Measurements from ENCODE around the gene HIVEP3. TPM values are rescaled to one million over a fixed set of nuclear protein-coding genes. Genes with fewer than 3 reads are reported as not detected.

Gene HIVEP3
- total RNA-seq, 1 experiment from 2014 or later, result 1.2 TPM

GRCh38 chr1:41475859-41476567 lies 442.7 kb downstream of the HIVEP3 start:
- TF ChIP-seq, protein P1, sequence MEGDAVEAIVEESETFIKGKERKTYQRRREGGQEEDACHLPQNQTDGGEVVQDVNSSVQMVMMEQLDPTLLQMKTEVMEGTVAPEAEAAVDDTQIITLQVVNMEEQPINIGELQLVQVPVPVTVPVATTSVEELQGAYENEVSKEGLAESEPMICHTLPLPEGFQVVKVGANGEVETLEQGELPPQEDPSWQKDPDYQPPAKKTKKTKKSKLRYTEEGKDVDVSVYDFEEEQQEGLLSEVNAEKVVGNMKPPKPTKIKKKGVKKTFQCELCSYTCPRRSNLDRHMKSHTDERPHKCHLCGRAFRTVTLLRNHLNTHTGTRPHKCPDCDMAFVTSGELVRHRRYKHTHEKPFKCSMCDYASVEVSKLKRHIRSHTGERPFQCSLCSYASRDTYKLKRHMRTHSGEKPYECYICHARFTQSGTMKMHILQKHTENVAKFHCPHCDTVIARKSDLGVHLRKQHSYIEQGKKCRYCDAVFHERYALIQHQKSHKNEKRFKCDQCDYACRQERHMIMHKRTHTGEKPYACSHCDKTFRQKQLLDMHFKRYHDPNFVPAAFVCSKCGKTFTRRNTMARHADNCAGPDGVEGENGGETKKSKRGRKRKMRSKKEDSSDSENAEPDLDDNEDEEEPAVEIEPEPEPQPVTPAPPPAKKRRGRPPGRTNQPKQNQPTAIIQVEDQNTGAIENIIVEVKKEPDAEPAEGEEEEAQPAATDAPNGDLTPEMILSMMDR (IDR thresholded peaks at IDR 0.05; ENCODE audit: unreplicated experiment), result no peak
- ChIA-PET CTCF (interaction anchor here (0.6 to 3.7 kb wide), 12 partner anchors 9 to 1214 kb away, joined by 3 to 16 read pairs (median 4); no protein-coding TSS in a partner anchor), POLR2A (interaction anchor here (0.6 to 2.9 kb wide), 10 partner anchors 8 to 690 kb away, joined by 3 to 12 read pairs (median 4); partner anchors contain the start of gene EDN2)
- no peak for DNase-seq (ENCODE audit: unreplicated experiment)
- Mint-ChIP-seq H3K27me3 (ENCODE audit: insufficient read depth, unreplicated experiment) (no peaks in the 10 kb centered on the region), H3K4me3 (ENCODE audit: unreplicated experiment) (peak overlapping the region; percentile 21), H3K9me3 (ENCODE audit: unreplicated experiment) (no peaks in the 10 kb centered on the region), H3K4me1 (ENCODE audit: insufficient read depth, unreplicated experiment) (peaks cover 31% of the 10 kb centered on the region), H3K36me3 (ENCODE audit: insufficient read depth, unreplicated experiment) (no peaks in the 10 kb centered on the region), H3K27ac (ENCODE audit: low read depth, unreplicated experiment) (peak overlapping the region; percentile 51)
- intact Hi-C loops (cut with micrococcal nuclease), result no loop called here
- no TSS peak for BruUV-seq (replicated peaks)

DNA sequence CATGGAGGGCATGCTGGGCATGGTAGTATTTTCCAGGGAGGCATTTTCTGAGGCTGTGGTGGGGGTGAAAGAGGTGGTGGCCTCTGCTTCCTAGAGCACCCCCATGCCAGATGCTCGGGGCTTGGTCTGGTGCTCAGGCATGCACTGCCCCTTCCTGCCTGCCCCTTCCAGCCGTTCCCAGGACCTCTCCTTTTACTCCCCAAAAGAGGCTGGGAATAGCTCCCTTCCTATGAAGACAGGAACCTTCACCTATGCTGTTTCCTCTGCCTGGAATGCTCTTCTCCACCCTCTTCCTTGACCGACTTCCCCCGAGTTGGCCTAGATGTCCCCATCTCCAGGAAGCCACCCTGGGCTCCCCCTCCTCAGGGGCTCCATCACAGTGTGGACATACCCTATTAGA lies 443.4 kb downstream of the HIVEP3 start:
- Mint-ChIP-seq H3K36me3 (ENCODE audit: insufficient read depth, unreplicated experiment) (no peaks in the 10 kb centered on the region), H3K9me3 (ENCODE audit: unreplicated experiment) (no peaks in the 10 kb centered on the region), H3K4me3 (ENCODE audit: unreplicated experiment) (peak overlapping the region; percentile 21), H3K27me3 (ENCODE audit: insufficient read depth, unreplicated experiment) (no peaks in the 10 kb centered on the region), H3K27ac (ENCODE audit: low read depth, unreplicated experiment) (peak overlapping the region; percentile 51), H3K4me1 (ENCODE audit: insufficient read depth, unreplicated experiment) (peaks cover 31% of the 10 kb centered on the region)
- no TSS peak for BruUV-seq (replicated peaks)
- TF ChIP-seq, protein P1 (IDR thresholded peaks at IDR 0.05; ENCODE audit: unreplicated experiment), result no peak
- ChIA-PET POLR2A (interaction anchor here (0.8 to 2.9 kb wide), 7 partner anchors 9 to 23 kb away, joined by 3 to 12 read pairs (median 4); partner anchors contain the start of gene EDN2), CTCF (interaction anchor here (0.5 to 3.7 kb wide), 9 partner anchors 9 to 1215 kb away, joined by 3 to 16 read pairs (median 5); partner anchors contain the start of gene EDN2)
- intact Hi-C loops (cut with micrococcal nuclease), result no loop called here
- no peak for DNase-seq (ENCODE audit: unreplicated experiment)

DNA sequence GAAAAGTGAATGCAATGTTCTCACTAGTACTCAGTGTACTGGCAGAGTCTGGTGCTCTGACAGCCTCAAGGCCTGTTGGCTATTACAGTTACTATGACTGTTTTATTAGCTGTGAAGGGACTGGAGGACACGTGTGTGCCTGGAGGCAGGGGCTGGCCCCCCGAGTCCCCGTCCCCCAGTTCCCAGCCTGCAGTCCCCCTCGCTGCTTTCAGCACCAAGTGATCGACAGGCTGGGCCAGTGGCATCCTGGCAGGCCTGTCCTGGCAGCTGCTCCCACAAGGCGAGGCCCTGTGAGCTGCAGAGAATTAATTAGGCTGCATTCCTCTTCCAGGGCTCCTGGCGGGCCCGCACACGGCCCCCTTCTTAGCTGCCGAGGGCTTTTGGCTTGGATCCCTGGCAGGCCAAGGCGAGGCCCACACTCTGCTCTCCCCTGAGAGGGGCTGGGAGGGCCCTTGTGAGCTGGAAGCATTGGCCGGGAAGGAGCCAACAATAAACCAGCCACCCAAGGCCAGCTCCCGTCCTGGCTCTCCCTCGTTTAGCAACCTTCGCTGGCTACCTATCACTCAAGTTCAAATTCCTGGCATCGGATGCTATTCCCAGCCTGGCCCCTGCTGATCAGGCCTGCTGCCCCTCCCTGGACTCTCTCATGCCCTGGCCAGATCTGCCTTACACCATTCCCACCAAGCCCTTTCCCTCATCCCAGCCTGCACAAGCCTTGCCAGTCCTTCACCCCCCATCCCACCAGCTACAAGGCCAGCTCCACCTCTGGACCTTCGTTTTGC lies 444.0 kb downstream of the HIVEP3 start:
- ChIA-PET POLR2A (interaction anchor here (0.7 to 2.9 kb wide), 10 partner anchors 8 to 55 kb away, joined by 3 to 10 read pairs (median 4); partner anchors contain the start of gene EDN2), CTCF (interaction anchor here (0.5 to 3.7 kb wide), 6 partner anchors 9 to 113 kb away, joined by 3 to 16 read pairs (median 5); partner anchors contain the start of gene EDN2)
- TF ChIP-seq, protein P1 (IDR thresholded peaks at IDR 0.05; ENCODE audit: unreplicated experiment), result no peak
- Mint-ChIP-seq H3K4me1 (ENCODE audit: insufficient read depth, unreplicated experiment) (peaks cover 31% of the 10 kb centered on the region), H3K36me3 (ENCODE audit: insufficient read depth, unreplicated experiment) (no peaks in the 10 kb centered on the region), H3K27me3 (ENCODE audit: insufficient read depth, unreplicated experiment) (no peaks in the 10 kb centered on the region), H3K27ac (ENCODE audit: low read depth, unreplicated experiment) (peak overlapping the region; percentile 51), H3K4me3 (ENCODE audit: unreplicated experiment) (no peak overlapping the region), H3K9me3 (ENCODE audit: unreplicated experiment) (no peaks in the 10 kb centered on the region)
- intact Hi-C loops (cut with micrococcal nuclease), result no loop called here
- BruUV-seq (replicated peaks), result no TSS peak
- no peak for DNase-seq (ENCODE audit: unreplicated experiment)

All from MCF 10A (cell line).